Measurements from ENCODE around the gene RAD9B. TPM values are rescaled to one million over a fixed set of nuclear protein-coding genes. Genes with fewer than 3 reads are reported as not detected.

RAD9B gene
- 1.6 TPM for total RNA-seq

GRCh38 chr12:110501752-110502738 is at the start of gene RAD9B, which contains the start of gene VPS29:
TSS of gene RAD9B (plus strand) at chr12:110502331. CDS start at chr12:110502338, 7 bp downstream.
TSS of gene VPS29 (minus strand) at chr12:110502111. CDS start at chr12:110502051, 60 bp downstream.

GRCh38 chr12:110468214-110469048 is 33.7 kb upstream of the RAD9B start, which contains the start of the genes FAM216A and GPN3:
TSS of gene FAM216A (plus strand) at chr12:110468845. CDS start at chr12:110468876, 31 bp downstream.
TSS of gene GPN3 (minus strand) at chr12:110468257. CDS start at chr12:110468203, 54 bp downstream.

Small RNAs within 50 kb of the gene (small RNA-seq; reads per million reads assigned to genes)
- not detected for gene RF00278

Other genes starting within 250 kb of the RAD9B start
- gene ATP2A2, start 221.1 kb upstream of the RAD9B start, total RNA-seq, result 222 TPM
- 58.6 TPM for gene ANAPC7, start 98.6 kb upstream of the RAD9B start, total RNA-seq
- gene ARPC3, start 52.0 kb upstream of the RAD9B start, total RNA-seq, result 156 TPM
- gene GPN3, start 34.1 kb upstream of the RAD9B start, total RNA-seq, result 16.6 TPM
- 42.2 TPM for gene FAM216A, start 33.5 kb upstream of the RAD9B start, total RNA-seq
- 105 TPM for gene VPS29, start 220 bp upstream of the RAD9B start, total RNA-seq
- 17.5 TPM for gene PPTC7, start 81.0 kb downstream of the RAD9B start, total RNA-seq
- gene TCTN1, start 111.8 kb downstream of the RAD9B start, total RNA-seq, result 58.6 TPM
- gene HVCN1, start 186.8 kb downstream of the RAD9B start, total RNA-seq, result 6.9 TPM
- 141 TPM for gene PPP1CC, start 240.6 kb downstream of the RAD9B start, total RNA-seq